Limb (tissue), 2 donors: Measurements from ENCODE around the gene FOXI1.

Experiments used
- DNase-seq, 2 donors: peaks; one replicate each; pipeline ENCODE4 v3.0.0-alpha.2; 2016; ENCODE audit errors: extremely low spot score in 2 of 2

Gene FOXI1

DNA sequence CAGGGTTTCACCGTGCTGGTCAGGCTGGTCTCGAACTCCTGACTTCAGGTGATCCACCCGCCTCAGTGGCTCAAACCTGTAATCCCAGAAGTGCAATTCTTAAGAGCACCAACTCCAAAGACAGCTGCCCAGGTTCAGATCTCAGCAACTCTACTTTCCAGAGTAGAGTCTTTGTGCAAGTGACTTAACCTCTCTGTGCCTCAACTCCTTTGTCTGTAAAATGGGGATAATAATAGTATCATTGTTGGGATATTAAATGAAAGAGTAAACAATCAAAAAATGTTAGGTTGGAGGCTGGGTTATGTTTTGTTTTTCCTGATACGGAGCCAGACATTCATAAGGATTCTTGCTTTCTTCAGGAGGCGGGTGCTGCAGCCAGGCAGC is 45.0 kb downstream of the FOXI1 start:
- DNase-seq, result no peak

DNA sequence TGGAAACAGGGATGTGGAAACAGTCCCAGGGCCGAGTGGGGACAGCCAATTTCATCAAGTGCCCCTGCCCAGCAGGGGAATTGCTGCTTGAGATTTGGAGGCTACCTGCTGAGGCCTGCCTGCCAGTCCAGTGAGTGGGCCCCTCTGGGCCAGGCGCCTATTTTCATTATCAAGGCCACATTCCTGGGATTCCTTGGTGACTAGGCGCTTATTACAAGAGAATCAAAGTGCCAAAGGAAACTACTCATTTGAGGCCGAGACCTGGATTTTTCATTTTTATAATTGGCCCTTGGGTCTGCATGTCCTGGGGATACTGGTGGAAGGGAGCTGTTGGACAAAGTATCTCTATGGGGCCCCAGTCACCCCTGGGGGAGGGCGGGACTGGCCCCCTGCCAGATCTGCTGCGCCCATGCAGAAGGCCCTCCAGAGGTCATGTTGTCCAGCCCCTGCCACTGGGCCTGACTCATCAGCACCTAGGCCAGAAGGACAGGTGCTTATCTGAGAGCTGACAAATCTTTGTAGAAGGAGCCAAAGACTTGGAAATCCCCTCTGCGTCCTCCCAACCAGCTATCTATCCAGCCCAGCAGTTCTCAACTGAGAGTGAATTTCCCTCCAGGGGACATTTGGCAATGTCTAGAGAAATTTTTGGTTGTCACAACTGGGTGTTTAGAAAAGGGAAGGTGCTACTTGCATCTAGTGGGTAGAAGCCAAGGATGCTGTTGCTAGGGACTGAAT is 45.6 kb downstream of the FOXI1 start:
- peak in 1 of 2 donors; percentile 30 for DNase-seq

DNA sequence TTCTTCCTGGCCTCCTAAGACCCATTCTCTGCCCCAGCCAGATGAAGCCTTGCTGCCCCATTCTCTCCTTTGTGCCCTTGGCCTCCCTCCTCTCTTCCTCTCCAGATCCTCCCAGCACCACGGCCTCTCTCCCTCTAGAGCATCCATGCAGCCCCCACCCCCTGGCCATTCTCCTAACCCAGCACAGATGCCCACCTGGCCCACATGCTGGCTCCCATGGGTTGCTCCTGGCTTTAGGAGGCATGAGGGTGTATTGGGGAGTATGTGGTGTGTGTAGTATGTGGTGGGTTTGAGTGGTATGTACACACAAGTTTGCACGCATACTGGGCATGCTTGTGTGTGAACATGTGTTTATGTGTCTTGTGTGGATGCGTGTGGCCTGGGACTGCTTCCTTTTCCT is 47.1 kb downstream of the FOXI1 start:
- DNase-seq, result no peak

DNA sequence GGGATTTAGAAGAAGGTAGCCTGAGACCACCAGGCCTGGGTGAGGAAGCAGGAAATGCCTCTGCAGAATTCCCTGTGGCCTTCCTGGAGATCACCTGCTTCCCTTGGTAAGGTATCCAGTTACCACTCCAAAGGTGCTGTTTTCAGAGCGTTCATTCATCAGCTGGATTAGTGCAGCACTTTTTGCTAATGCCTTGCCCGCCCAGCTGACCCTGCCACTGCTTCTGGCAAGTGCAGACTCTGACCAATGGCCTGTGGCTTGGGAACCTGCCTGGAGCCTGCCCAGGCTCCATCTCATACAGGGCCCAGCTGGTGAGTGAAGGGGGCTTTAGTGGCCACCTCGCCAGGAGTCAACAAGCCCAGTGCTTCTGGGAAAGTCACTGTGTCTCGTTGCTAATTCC is 48.6 kb downstream of the FOXI1 start:
- DNase-seq, result no peak

DNA sequence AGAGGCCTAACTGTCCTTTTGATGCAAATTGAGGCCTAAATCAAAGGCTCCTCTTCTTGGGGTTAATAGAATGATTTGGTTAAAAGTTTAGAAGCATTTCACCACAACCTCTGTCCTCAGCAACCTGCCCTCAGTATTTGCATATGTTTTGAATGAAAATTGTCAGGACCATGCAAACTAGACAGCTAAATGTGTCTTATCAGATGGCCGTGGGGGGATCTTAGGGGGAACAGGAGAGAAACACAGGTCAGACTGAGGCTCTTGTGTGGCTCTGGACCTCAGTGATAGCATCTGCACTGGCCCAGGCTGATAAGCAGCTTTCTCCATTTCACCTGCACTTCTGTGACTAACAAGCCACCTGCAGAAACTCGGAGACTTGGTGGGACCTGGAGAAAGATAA is 49.0 kb downstream of the FOXI1 start:
- no peak for DNase-seq

DNA sequence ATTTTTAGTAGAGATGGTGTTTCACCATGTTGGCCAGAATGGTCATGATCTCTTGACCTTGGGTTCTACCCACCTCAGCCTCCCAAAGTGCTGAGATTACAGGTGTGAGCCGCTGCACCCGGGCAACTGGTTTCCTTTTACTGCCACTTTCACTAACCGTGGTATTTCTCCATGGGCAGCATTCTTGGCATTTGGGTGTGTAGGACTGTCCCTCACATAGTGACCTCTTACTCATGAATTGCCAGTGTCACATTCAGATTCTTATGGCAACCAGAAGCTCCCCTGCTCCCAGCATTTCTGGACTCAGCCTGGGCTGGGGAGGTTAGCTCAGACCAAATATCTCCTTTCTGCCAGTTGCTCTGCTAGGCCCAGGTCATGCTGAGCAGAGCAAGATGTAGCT is 50.1 kb downstream of the FOXI1 start:
- DNase-seq, result no peak

DNA sequence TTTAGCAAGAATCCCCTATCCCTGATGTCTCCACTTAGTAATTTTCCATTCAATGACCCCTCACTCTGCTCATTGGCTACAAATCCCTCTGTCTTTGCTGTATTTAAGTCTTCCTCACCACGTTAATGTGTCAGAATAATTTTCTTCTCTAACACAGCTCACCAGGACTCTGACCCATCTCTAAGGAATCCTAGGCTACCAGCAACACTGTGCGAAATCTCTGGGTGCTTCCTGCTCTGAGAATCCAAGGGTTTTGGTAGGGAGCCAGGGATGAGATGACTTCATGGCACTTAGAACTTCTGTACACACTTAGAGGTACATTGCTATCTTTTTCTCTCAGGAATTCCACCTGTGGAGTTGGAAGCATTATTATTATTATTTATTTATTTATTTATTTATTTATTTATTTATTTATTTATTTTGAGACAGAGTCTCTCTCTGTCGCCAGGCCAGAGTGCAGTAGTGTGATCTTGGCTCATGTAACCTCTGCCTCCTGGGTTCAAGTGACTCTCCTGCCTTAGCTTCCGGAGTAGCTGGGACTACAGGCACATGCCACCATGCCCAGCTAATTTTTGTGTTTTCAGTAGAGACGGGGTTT is 53.5 kb downstream of the FOXI1 start:
- no peak for DNase-seq
